GM20000 (cell line): ENCODE data around the gene PKNOX1.

Source experiments
- DNase-seq: peaks from one replicate; pipeline ENCODE4 v3.0.0; 2012; ENCODE audit warnings: low spot score
- CTCF ChIP-seq: IDR thresholded peaks from 2 replicates; pipeline ENCODE4 v1.5.1; 2012; ENCODE audit warnings: mild to moderate bottlenecking, control low read depth; ENCODE audit errors: extremely low read depth, missing control alignments

Gene PKNOX1

GRCh38 chr21:42971897-42972275 is 2.5 kb upstream of the PKNOX1 start:
- TF ChIP-seq CTCF = no peak
- DNase-seq = no peak

GRCh38 chr21:42973309-42973990 is 912 bp upstream of the PKNOX1 start:
- DNase-seq = no peak
- no peak for TF ChIP-seq CTCF

GRCh38 chr21:42974832-42975820 is 764 bp downstream of the PKNOX1 start:
- TF ChIP-seq CTCF = no peak
- DNase-seq = peak; percentile 93

- no peak for DNase-seq
Measured at GRCh38 chr21:42975886-42976608, 1.7 kb downstream of the PKNOX1 start.

GRCh38 chr21:42980312-42981213 is 6.2 kb downstream of the PKNOX1 start:
- TF ChIP-seq CTCF = no peak

More at GRCh38 chr21:42975886-42976608, 1.7 kb downstream of the PKNOX1 start:
- TF ChIP-seq CTCF = no peak

GRCh38 chr21:42981214-42981523 is 6.8 kb downstream of the PKNOX1 start:
- no peak for DNase-seq

More at GRCh38 chr21:42980312-42981213, 6.2 kb downstream of the PKNOX1 start:
- no peak for DNase-seq

More at GRCh38 chr21:42981214-42981523, 6.8 kb downstream of the PKNOX1 start:
- no peak for TF ChIP-seq CTCF
